HepG2 (cell line): Measurements from ENCODE around the gene ISY1. TPM values are rescaled to one million over a fixed set of nuclear protein-coding genes. Genes with fewer than 3 reads are reported as not detected.
A peak's percentile ranks its signal among the peaks of the same experiment; 100 is the strongest.

Source experiments
- AHDC1 ChIP-seq: sonication (generic); formaldehyde crosslinking; IDR thresholded peaks from 2 replicates; pipeline ENCODE4 v1.5.1; 2020; ENCODE audit warnings: mild to moderate bottlenecking, missing genetic modification reagents, borderline replicate concordance
- CHD4 ChIP-seq: fragments of 200-600 bp; sonication (generic); IDR thresholded peaks from 2 replicates; pipeline ENCODE4 v1.7.0; 2017; ENCODE audit warnings: mild to moderate bottlenecking, low read length, borderline replicate concordance
- DNMT3B ChIP-seq: conservative IDR thresholded peaks from 2 replicates; pipeline ENCODE4 v1.6.1; 2016; ENCODE audit warnings: missing biosample characterization, control low read depth
- GABPA ChIP-seq, 2 experiments: IDR thresholded peaks; 2 replicates each; pipeline ENCODE4 v1.6.1; 2011 to 2016; ENCODE audit warnings: low read depth in 2 of 2, low read length in 1 of 2, missing biosample characterization in 1 of 2, missing genetic modification characterization in 1 of 2
- GRHL1 ChIP-seq: sonication (generic); formaldehyde crosslinking; conservative IDR thresholded peaks from 2 replicates; pipeline ENCODE4 v1.8.0; 2022; ENCODE audit warnings: missing genetic modification reagents
- HOXA5 ChIP-seq: sonication (generic); formaldehyde crosslinking; IDR thresholded peaks from 2 replicates; pipeline ENCODE4 v1.4.0; 2020; ENCODE audit warnings: missing genetic modification reagents
- NCOA2 ChIP-seq: sonication (generic); formaldehyde crosslinking; IDR thresholded peaks from 2 replicates; pipeline ENCODE4 v1.8.0; 2022; ENCODE audit warnings: inconsistent platforms
- PITX1 ChIP-seq: sonication (generic); formaldehyde crosslinking; IDR thresholded peaks from 2 replicates; pipeline ENCODE4 v1.5.1; 2020; ENCODE audit warnings: mild to moderate bottlenecking, missing genetic modification reagents
- SKIL ChIP-seq: sonication (generic); formaldehyde crosslinking; IDR thresholded peaks from 2 replicates; pipeline ENCODE4 v1.8.0; 2022; ENCODE audit warnings: missing genetic modification reagents, mild to moderate bottlenecking, moderate library complexity, borderline replicate concordance
- TRIM24 ChIP-seq: sonication (generic); formaldehyde crosslinking; IDR thresholded peaks from 2 replicates; pipeline ENCODE4 v1.8.0; 2022; ENCODE audit warnings: mild to moderate bottlenecking, missing genetic modification reagents
- YEATS4 ChIP-seq: sonication (generic); formaldehyde crosslinking; IDR thresholded peaks from 2 replicates; pipeline ENCODE4 v1.4.0; 2020; ENCODE audit warnings: missing genetic modification reagents, borderline replicate concordance
- ZFX ChIP-seq: sonication (generic); formaldehyde crosslinking; IDR thresholded peaks from 2 replicates; pipeline ENCODE4 v1.4.0; 2020; ENCODE audit warnings: mild to moderate bottlenecking, low read depth, missing genetic modification reagents, moderate library complexity
- ZNF576 ChIP-seq: sonication (generic); formaldehyde crosslinking; IDR thresholded peaks from 2 replicates; pipeline ENCODE4 v1.4.0; 2020; ENCODE audit warnings: mild to moderate bottlenecking, missing genetic modification reagents
- polyA plus RNA-seq, 8 experiments: library from polyadenylated mRNA; depleted of rRNA in 3 of 8; stranded (reverse) in 7 of 8; unstranded in 1 of 8; fragments of >200 nt; fragmentation: Illumina TruSeq in 4 of 8; extraction: Trizol in 4 of 8; gene quantifications; 2 replicates each; pipeline versions ENCODE4 v1.2.1 to v1.2.3, GENCODE V29; 2011 to 2016; ENCODE audit warnings: low read depth in 4 of 8, missing spikeins in 1 of 8, mixed read lengths in 1 of 8; ENCODE audit not compliant: insufficient read depth in 1 of 8
- total RNA-seq, 5 experiments: library from RNA; depleted of rRNA; stranded (reverse); fragments of >200 nt; fragmentation: Illumina TruSeq; extraction: Trizol; gene quantifications; 2 replicates each; pipeline ENCODE4 v1.2.3, GENCODE V29; 2016; ENCODE audit warnings: low read depth in 1 of 5
- TF ChIP-seq, protein P1 (sequence below): fragments of 450-650 bp; IDR thresholded peaks from 2 replicates; pipeline ENCODE4 v1.6.1; 2017
- TF ChIP-seq, protein P2 (sequence below): IDR thresholded peaks from 2 replicates; pipeline ENCODE4 v1.6.1; 2018; ENCODE audit warnings: missing genetic modification reagents, mild to moderate bottlenecking, missing compliant biosample characterization

Gene ISY1
- total and polyA plus RNA-seq, 2 of the 13 experiments (the other 11 are each of a cell fraction or from before 2014, with no cell fraction given), result 21.0 to 39.1 TPM

- no peak for TF ChIP-seq GRHL1 (CRISPR knock-in tag)
- peak; percentile 69; the same call in 1 of the 2 replicates for TF ChIP-seq YEATS4 (CRISPR knock-in tag)
- TF ChIP-seq, protein P1, sequence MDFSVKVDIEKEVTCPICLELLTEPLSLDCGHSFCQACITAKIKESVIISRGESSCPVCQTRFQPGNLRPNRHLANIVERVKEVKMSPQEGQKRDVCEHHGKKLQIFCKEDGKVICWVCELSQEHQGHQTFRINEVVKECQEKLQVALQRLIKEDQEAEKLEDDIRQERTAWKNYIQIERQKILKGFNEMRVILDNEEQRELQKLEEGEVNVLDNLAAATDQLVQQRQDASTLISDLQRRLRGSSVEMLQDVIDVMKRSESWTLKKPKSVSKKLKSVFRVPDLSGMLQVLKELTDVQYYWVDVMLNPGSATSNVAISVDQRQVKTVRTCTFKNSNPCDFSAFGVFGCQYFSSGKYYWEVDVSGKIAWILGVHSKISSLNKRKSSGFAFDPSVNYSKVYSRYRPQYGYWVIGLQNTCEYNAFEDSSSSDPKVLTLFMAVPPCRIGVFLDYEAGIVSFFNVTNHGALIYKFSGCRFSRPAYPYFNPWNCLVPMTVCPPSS, result no peak
- TF ChIP-seq GABPA (IDR thresholded peaks at IDR 0.05; ENCODE audit: low read depth, low read length), result no peak
- peak; percentile 71 for TF ChIP-seq GABPA (CRISPR knock-in tag; IDR thresholded peaks at IDR 0.05; ENCODE audit: low read depth)
- no peak for TF ChIP-seq DNMT3B (CRISPR knock-in tag)
- TF ChIP-seq TRIM24, result peak; percentile 55; the same call in 1 of the 2 replicates
- no peak for TF ChIP-seq HOXA5 (CRISPR knock-in tag)
- no peak for TF ChIP-seq ZNF576 (CRISPR knock-in tag)
- TF ChIP-seq CHD4, result no peak
- TF ChIP-seq PITX1 (CRISPR knock-in tag), result peak; percentile 77
- TF ChIP-seq, protein P2, sequence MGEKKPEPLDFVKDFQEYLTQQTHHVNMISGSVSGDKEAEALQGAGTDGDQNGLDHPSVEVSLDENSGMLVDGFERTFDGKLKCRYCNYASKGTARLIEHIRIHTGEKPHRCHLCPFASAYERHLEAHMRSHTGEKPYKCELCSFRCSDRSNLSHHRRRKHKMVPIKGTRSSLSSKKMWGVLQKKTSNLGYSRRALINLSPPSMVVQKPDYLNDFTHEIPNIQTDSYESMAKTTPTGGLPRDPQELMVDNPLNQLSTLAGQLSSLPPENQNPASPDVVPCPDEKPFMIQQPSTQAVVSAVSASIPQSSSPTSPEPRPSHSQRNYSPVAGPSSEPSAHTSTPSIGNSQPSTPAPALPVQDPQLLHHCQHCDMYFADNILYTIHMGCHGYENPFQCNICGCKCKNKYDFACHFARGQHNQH, result peak; percentile 90
- peak; percentile 87 for TF ChIP-seq NCOA2 (CRISPR knock-in tag)
- peak; percentile 98 for TF ChIP-seq SKIL (CRISPR knock-in tag)
- TF ChIP-seq AHDC1, result peak; percentile 85
- TF ChIP-seq ZFX (CRISPR knock-in tag), result peak; percentile 68
These were observed 41.3 kb downstream of the ISY1 start (continued) for GRCh38 chr3:129119365-129120100.
